ENCODE results near the gene PRKN.

Gene PRKN

GRCh38 chr6:161971043-161971442 lies 756.5 kb downstream of the PRKN start:
- TF ChIP-seq CTCF (IDR thresholded peaks at IDR 0.05; ENCODE audit: low read depth, low read length) = no peak
- no peak overlapping the region for H3K4me3 ChIP-seq (ENCODE audit: low read depth, low read length)

DNA sequence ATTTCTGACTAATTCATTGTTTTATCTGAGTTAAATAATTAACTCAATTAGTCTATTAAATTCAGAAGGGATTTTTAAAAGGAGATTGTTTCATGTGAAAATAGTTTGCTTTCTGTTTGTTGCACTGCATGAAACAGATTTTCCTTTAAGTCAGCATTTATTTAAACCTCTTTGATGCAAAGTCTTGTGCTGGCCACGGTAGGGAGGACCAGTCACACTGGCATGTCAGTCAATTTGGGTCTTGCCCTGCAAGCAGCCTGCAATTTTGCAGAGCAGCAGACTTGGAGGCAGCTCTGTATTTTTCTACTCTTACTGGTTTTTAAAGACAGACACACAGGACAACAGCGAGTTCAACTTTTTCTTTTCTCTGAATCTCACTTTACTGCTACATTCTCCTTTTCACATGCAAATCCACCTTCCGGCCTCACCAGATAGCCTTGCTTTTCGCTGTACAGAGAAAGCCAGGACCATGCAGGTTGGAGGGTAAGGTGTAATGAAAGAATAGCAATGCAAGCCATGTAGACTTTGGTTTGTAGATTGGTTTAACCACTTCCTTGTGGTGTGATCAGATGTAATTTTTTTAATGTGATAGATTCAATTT lies 763.8 kb downstream of the PRKN start:
- no peak for TF ChIP-seq CTCF (IDR thresholded peaks at IDR 0.05; ENCODE audit: low read depth, low read length)
- H3K4me3 ChIP-seq (ENCODE audit: low read depth, low read length) = no peak overlapping the region

DNA sequence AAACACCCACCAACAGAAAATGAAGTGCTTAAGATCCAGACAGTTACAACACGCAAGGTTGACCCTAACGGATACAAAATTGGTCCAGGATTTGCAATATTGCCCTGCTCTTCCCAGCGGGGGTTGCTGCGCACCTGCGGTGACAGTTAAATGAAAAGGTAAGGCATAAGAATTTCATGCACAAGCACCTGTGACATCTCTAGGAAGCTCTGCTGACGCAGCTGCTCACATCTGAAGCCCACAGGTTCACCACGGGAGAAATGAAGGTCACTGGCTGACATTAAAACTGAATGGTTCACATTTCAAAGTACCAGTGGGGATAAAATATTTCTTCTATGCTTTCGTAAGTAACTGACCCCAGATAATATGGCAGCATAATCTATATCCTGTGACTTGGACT lies 764.4 kb downstream of the PRKN start:
- TF ChIP-seq CTCF (IDR thresholded peaks at IDR 0.05; ENCODE audit: low read depth, low read length) = no peak

DNA sequence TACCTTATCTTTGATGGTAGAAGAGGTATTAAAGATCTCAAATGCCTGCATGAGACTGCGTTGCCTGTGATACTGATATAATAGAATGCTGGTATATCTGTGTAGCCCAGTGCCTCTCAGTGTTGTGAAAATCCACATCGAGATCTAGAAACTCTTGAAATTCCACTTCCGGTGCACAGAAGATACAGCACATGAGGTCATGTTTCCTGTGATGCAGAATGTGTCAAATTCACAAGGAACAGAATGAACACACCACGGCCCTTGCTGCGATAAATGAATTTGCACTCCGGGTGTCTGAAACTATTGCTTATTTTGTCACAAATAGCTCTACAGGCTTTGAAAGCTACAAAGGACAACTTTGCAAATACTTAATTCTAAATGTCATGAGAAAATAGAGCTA lies 765.8 kb downstream of the PRKN start:
- no peak overlapping the region for H3K4me3 ChIP-seq (ENCODE audit: low read depth, low read length)
- TF ChIP-seq CTCF (IDR thresholded peaks at IDR 0.05; ENCODE audit: low read depth, low read length) = no peak

More for the DNA sequence above, 764.4 kb downstream of the PRKN start:
- no peak overlapping the region for H3K4me3 ChIP-seq (ENCODE audit: low read depth, low read length)

- H3K4me3 ChIP-seq (ENCODE audit: low read depth, low read length) = no peak overlapping the region
- no peak for TF ChIP-seq CTCF (IDR thresholded peaks at IDR 0.05; ENCODE audit: low read depth, low read length)
Measured at GRCh38 chr6:161961046-161961445, 766.5 kb downstream of the PRKN start.

- no peak for TF ChIP-seq CTCF (IDR thresholded peaks at IDR 0.05; ENCODE audit: low read depth, low read length)
- no peak overlapping the region for H3K4me3 ChIP-seq (ENCODE audit: low read depth, low read length)
Measured at GRCh38 chr6:161959072-161959471, 768.5 kb downstream of the PRKN start.

GRCh38 chr6:161956082-161956481 lies 771.5 kb downstream of the PRKN start:
- H3K4me3 ChIP-seq (ENCODE audit: low read depth, low read length) = no peak overlapping the region
- no peak for TF ChIP-seq CTCF (IDR thresholded peaks at IDR 0.05; ENCODE audit: low read depth, low read length)

All from WI38 (cell line).